Smooth muscle cell (in vitro differentiated cells): Measurements from ENCODE around the gene TGFBR3L. TPM values are rescaled to one million over a fixed set of nuclear protein-coding genes. Genes with fewer than 3 reads are reported as not detected.

Source experiments
- DNase-seq: peaks from one replicate; lab custom pipeline; 2025; ENCODE audit not compliant: unreplicated experiment; lab: John Stamatoyannopoulos, UW
- H2AFZ ChIP-seq: fragments of 200-600 bp; sonication (generic); 2 replicates; pipeline ENCODE4 v1.6.0; 2016; ENCODE audit warnings: antibody characterized with exemption, low read depth, mild to moderate bottlenecking
- H3F3A ChIP-seq: fragments of 200-600 bp; sonication (generic); 2 replicates; pipeline ENCODE4 v1.6.0; 2017; ENCODE audit warnings: antibody characterized with exemption, low read depth
- H3K27ac ChIP-seq: fragments of 200-600 bp; sonication (generic); 2 replicates; pipeline ENCODE4 v1.5.1; 2016; ENCODE audit warnings: low read depth, mild to moderate bottlenecking
- H3K27me3 ChIP-seq: fragments of 200-600 bp; sonication (generic); 2 replicates; pipeline ENCODE4 v1.6.1; 2016; ENCODE audit warnings: low read depth, mild to moderate bottlenecking
- H3K36me3 ChIP-seq: fragments of 200-600 bp; sonication (generic); 2 replicates; pipeline ENCODE4 v1.5.1; 2016; ENCODE audit warnings: low read depth
- H3K4me1 ChIP-seq: fragments of 200-600 bp; sonication (generic); 2 replicates; pipeline ENCODE4 v1.5.1; 2016; ENCODE audit warnings: low read depth
- H3K4me2 ChIP-seq: fragments of 200-600 bp; sonication (generic); 2 replicates; pipeline ENCODE4 v1.6.0; 2016; ENCODE audit warnings: mild to moderate bottlenecking
- H3K4me3 ChIP-seq: fragments of 200-600 bp; sonication (generic); 2 replicates; pipeline ENCODE4 v1.5.1; 2016; ENCODE audit warnings: mild to moderate bottlenecking
- H3K79me2 ChIP-seq: fragments of 200-600 bp; sonication (generic); 2 replicates; pipeline ENCODE4 v1.6.0; 2016; ENCODE audit warnings: low read depth, mild to moderate bottlenecking
- H3K9ac ChIP-seq: fragments of 200-600 bp; sonication (generic); 2 replicates; pipeline ENCODE4 v1.6.0; 2016; ENCODE audit warnings: low read depth
- H3K9me3 ChIP-seq: fragments of 200-600 bp; sonication (generic); replicated peaks from 2 replicates; pipeline ENCODE4 v1.5.1; 2016; ENCODE audit warnings: low read depth
- H4K20me1 ChIP-seq: fragments of 200-600 bp; sonication (generic); 2 replicates; pipeline ENCODE4 v1.6.0; 2016; ENCODE audit warnings: low read depth
- WGBS: methylation state at CpG from one replicate; pipeline ENCODE4 v1.1.7; 2016; ENCODE audit warnings: low lambda C conversion rate; 5-methylcytosine and 5-hydroxymethylcytosine counted together
- polyA plus RNA-seq: library from polyadenylated mRNA; unstranded; fragments of >200 nt; fragmentation: Nextera tagmentation; extraction: Ambion mirVana; gene quantifications from 2 replicates; pipeline ENCODE4 v1.2.1, GENCODE V29; 2016
- total RNA-seq: library from RNA; depleted of rRNA; stranded (reverse); fragments of >200 nt; gene quantifications from 2 replicates; pipeline ENCODE4 v1.2.3, GENCODE V29; 2014
- TF ChIP-seq, protein P1 (sequence below): fragments of 200-600 bp; sonication (generic); IDR thresholded peaks from 2 replicates; pipeline ENCODE4 v1.5.1; 2017; ENCODE audit warnings: borderline replicate concordance, mild to moderate bottlenecking, antibody characterized with exemption; ENCODE audit not compliant: insufficient read depth, poor library complexity, severe bottlenecking

TGFBR3L gene
- total and polyA plus RNA-seq, 2 experiments from 2014 or later: 20.7 to 46.6 TPM

GRCh38 chr19:7871437-7872305 is 43.0 kb upstream of the TGFBR3L start:
- Histone ChIP-seq H3K27ac (no peak overlapping the region), H3K4me3 (peak overlapping the region; percentile 43), H3K4me2 (peak overlapping the region; percentile 84), H3K79me2 (no peaks in the 10 kb centered on the region), H3F3A (peaks cover 3% of the 10 kb centered on the region), H4K20me1 (no peaks in the 10 kb centered on the region), H3K4me1 (peaks cover 4% of the 10 kb centered on the region), H3K27me3 (peaks cover 58% of the 10 kb centered on the region), H2AFZ (no peak overlapping the region), H3K9ac (no peak overlapping the region), H3K9me3 (no peaks in the 10 kb centered on the region), H3K36me3 (no peaks in the 10 kb centered on the region)
- peak; percentile 74 for DNase-seq
- WGBS: 4% methylated on average over 19 of the region's 33 CpGs
- TF ChIP-seq, protein P1, sequence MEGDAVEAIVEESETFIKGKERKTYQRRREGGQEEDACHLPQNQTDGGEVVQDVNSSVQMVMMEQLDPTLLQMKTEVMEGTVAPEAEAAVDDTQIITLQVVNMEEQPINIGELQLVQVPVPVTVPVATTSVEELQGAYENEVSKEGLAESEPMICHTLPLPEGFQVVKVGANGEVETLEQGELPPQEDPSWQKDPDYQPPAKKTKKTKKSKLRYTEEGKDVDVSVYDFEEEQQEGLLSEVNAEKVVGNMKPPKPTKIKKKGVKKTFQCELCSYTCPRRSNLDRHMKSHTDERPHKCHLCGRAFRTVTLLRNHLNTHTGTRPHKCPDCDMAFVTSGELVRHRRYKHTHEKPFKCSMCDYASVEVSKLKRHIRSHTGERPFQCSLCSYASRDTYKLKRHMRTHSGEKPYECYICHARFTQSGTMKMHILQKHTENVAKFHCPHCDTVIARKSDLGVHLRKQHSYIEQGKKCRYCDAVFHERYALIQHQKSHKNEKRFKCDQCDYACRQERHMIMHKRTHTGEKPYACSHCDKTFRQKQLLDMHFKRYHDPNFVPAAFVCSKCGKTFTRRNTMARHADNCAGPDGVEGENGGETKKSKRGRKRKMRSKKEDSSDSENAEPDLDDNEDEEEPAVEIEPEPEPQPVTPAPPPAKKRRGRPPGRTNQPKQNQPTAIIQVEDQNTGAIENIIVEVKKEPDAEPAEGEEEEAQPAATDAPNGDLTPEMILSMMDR: no peak

DNA sequence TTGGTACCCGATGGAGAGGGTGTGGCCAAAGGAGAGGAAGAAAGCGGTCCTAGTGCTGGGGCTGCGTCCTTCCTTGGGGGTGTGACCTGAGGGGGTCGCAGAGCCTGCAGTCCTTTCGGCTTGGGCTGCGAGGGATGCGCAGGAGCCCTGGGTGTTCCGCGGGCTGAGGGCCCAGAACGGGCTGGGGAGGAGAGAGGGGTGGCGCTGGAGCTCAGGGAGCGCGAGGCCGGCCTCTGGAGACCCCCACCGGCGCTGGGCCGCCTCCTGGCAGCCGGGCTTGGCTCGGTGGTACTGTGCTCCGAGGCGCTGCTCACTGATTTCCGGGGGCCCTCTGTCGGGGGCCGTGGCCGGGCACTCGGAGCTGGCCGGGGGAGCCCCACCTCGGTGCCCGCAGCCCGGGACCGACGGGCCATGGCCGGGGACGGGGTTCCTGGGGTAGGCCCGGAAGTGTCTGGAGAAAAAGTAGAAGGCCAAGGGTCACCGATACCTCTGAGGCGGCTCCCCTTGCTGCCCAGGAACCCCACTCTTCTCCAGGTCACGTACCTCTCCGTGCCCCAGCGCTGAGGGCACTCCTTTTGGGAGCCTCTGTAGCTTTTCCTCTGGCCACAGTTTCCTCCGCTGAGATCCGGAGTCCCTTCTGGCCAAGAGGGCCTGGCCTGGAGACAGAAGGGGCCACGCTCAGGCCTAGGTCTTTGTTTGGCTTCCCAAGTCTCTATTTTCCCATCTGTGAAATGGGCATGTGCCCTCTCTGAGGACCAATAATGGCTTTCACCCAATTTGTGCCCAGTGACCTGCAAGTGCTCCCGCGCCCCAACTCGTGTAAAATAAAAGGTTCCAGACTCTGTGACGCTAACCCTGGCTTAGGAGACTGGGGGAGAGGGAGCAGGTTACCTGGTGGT is 42.1 kb upstream of the TGFBR3L start:
- Histone ChIP-seq H3K4me2 (peak overlapping the region; percentile 84), H2AFZ (no peak overlapping the region), H3K4me3 (peak overlapping the region; percentile 43), H3K27ac (no peak overlapping the region), H3F3A (peaks cover 3% of the 10 kb centered on the region), H3K36me3 (no peaks in the 10 kb centered on the region), H3K27me3 (peaks cover 50% of the 10 kb centered on the region), H3K4me1 (peaks cover 4% of the 10 kb centered on the region), H3K79me2 (no peaks in the 10 kb centered on the region), H3K9ac (no peak overlapping the region), H3K9me3 (no peaks in the 10 kb centered on the region), H4K20me1 (no peaks in the 10 kb centered on the region)
- TF ChIP-seq, protein P1: no peak
- DNase-seq: no peak
- WGBS: 62% methylated on average over 42 of the region's 47 CpGs

DNA sequence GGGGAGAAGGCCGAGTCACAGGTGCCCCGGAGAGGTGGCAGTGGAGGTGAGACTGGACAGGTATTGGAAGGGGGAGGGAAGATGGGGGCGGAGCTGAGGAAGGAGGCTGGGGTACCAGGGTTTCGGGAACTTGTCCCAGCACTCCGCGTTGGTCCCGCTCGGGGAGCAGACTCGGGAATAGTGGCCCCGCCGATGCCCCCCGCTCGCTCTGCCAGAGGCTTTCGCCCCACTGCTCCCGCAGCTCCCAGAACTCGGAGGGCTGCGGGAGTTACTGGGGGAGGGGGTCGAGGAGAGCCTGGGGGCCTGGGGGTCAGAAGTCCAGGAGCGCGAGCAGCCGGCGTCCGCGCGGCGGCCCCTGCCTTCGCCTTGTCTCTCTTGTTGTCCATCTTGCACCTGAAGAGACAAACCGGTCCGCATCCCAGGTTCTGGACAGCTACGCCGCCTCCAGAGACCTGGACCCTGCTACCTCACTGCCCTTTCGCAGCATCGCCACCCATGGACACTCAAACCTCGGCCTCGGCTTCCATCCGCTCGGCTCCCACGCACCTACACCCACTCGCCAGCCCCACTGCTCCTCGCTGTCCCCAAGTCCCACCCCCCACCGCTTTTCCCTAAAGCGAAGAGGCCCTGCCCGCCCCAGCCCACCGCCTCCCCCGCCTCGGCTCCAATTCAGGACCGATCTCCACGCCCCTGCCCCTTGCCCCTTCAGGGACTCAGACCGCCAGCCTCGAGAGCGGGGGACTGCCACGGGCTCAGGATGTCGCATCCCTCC is 41.1 kb upstream of the TGFBR3L start:
- Histone ChIP-seq H3K9me3 (no peaks in the 10 kb centered on the region), H3K79me2 (no peaks in the 10 kb centered on the region), H4K20me1 (no peaks in the 10 kb centered on the region), H3K9ac (no peak overlapping the region), H3K27ac (no peak overlapping the region), H3K4me2 (peak overlapping the region; percentile 84), H3K4me1 (peaks cover 4% of the 10 kb centered on the region), H3K27me3 (peaks cover 40% of the 10 kb centered on the region), H3K4me3 (peak overlapping the region; percentile 34), H3K36me3 (no peaks in the 10 kb centered on the region), H3F3A (peaks cover 3% of the 10 kb centered on the region), H2AFZ (no peak overlapping the region)
- TF ChIP-seq, protein P1: no peak
- WGBS: 13% methylated on average over 13 of the region's 53 CpGs
- no peak for DNase-seq
